Epidermal melanocyte (primary cell): ENCODE measurements around the gene RNF5.

Experiments used
- DNase-seq: peaks from one replicate; pipeline ENCODE4 v3.0.0; 2011; ENCODE audit warnings: low spot score; ENCODE audit not compliant: insufficient read length

Gene RNF5

GRCh38 chr6:32151863-32152768, 26.1 kb upstream of the RNF5 start, which contains the start of gene PRRT1:
TSS of gene PRRT1 (minus strand) at chr6:32151939. CDS start at chr6:32151827, 112 bp downstream.
- no peak for DNase-seq

GRCh38 chr6:32152769-32153563, 25.2 kb upstream of the RNF5 start:
- DNase-seq, result no peak

- peak; percentile 81 for DNase-seq
These were observed 24.4 kb upstream of the RNF5 start, which contains the start of gene PPT2 for GRCh38 chr6:32153564-32154513. TSS of gene PPT2 (plus strand) at chr6:32154141. CDS start at chr6:32154595, 454 bp downstream.

GRCh38 chr6:32154514-32155161, 23.6 kb upstream of the RNF5 start:
- DNase-seq, result no peak

- no peak for DNase-seq
These were observed 21.3 kb upstream of the RNF5 start for GRCh38 chr6:32156891-32157290.

- DNase-seq, result no peak
These were observed 20.2 kb upstream of the RNF5 start for GRCh38 chr6:32158052-32158451.

- peak; percentile 92 for DNase-seq
These were observed 14.5 kb upstream of the RNF5 start for GRCh38 chr6:32163559-32164258.

- DNase-seq, result no peak
These were observed 13.9 kb upstream of the RNF5 start, which contains the start of gene EGFL8 for GRCh38 chr6:32164295-32164694. TSS of gene EGFL8 (plus strand) at chr6:32164595. CDS start at chr6:32166166, 1,571 bp downstream.

- DNase-seq, result no peak
These were observed 11.7 kb upstream of the RNF5 start for GRCh38 chr6:32166411-32167061.

- no peak for DNase-seq
These were observed 10.9 kb upstream of the RNF5 start for GRCh38 chr6:32167154-32167760.

GRCh38 chr6:32167761-32168262, 10.4 kb upstream of the RNF5 start:
- no peak for DNase-seq

GRCh38 chr6:32168350-32168749, 9.9 kb upstream of the RNF5 start:
- no peak for DNase-seq

GRCh38 chr6:32168807-32169591, 9.2 kb upstream of the RNF5 start:
- no peak for DNase-seq

- no peak for DNase-seq
These were observed 7.9 kb upstream of the RNF5 start for GRCh38 chr6:32170294-32170693.

GRCh38 chr6:32171234-32171633, 7.0 kb upstream of the RNF5 start:
- DNase-seq, result no peak

GRCh38 chr6:32173051-32173727, 5.0 kb upstream of the RNF5 start:
- no peak for DNase-seq

GRCh38 chr6:32174416-32174815, 3.8 kb upstream of the RNF5 start:
- no peak for DNase-seq
